ENCODE results near the gene KRTAP4-1.
"Not testable (repeated sequence)": the region's sequence is repeated elsewhere in the genome, so short reads cannot be mapped to it uniquely, and the experiment has no call there.

Gene KRTAP4-1

DNA sequence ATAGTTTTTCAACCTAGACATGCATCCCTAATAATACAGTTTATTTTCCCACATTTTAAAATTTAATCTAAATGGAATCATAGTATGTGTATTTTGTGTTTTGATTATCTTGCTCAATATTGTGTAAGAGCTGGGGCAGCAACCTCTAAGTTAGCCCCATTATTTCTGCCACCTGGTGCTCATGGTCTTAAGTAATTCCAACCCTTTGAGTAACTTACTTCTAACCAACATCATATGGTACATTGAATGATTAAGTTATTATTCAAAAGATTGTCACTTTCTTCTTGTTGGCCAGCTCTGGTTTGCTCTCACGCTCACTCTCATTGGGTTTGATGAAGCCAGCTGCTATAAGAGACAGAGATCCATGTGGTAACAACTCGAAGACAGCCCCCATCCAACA, 12.8 kb downstream of the KRTAP4-1 start:
- DNase-seq (ENCODE audit: low read depth in 2 of 2): no peak

DNA sequence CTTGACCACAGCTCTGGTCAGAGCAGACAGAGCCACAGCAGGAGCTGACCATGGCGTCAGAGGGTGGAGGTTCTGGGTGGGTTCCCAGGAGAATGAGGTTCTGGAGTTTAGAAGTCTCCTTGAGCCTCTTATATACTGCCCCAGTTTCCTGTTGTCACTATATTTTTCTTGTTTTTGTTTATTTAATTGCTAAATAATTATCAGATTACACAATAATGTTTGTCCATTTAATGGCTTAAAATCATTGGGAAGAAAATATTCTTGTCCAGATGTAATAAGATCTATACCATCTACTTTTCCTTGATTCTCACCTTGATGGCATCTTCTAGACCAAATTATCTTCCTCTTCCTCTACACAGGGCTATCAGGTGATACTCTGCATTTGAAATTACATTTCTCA, 16.6 kb downstream of the KRTAP4-1 start, which contains the start of gene KRTAP4-3:
Gene KRTAP4-3, minus strand, starts transcription at position 101 of the 400 bp plus-strand sequence. Its CDS starts 49 bp downstream, at position 52.
- no peak for DNase-seq (ENCODE audit: low read depth in 2 of 2)

DNA sequence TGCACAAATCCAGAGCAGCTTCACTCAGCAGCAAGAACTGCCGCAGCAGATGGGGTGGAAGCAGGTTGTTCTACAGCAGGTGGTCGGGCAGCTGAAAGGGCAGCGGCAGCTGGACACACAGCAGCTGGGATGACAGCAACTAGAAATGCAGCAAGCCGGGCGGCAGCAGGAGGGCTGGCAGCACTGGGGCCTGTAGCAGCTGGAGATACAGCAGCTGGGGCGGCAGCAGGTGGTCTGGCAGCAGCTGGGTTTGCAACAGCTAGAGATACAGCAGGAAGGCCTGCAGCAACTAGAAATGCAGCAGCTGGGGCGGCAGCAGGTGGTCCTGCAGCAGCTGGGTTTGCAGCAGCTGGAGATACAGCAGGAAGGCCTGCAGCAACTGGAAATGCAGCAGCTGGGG, 17.1 kb downstream of the KRTAP4-1 start:
- no peak for DNase-seq (ENCODE audit: low read depth in 2 of 2)

DNA sequence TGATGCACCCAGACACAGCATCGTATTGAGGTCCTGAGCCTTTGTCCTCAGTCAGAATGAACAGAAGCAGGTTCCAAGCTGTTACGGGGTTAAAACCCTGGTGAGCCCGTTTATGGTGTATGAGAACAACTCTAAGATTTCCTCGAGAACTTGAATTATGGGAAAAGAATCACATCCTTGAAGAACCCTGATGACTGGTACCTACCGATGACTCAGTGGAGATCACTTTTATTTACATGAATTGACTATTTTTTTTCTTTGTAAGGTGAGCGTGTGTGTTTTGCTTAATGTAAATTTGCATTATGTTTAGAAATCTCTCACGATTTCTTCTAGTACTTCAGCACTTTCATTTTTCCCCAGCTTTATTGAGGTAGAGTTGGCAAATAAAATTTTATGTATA, 20.9 kb downstream of the KRTAP4-1 start:
- no peak for DNase-seq (ENCODE audit: low read depth in 2 of 2)

DNA sequence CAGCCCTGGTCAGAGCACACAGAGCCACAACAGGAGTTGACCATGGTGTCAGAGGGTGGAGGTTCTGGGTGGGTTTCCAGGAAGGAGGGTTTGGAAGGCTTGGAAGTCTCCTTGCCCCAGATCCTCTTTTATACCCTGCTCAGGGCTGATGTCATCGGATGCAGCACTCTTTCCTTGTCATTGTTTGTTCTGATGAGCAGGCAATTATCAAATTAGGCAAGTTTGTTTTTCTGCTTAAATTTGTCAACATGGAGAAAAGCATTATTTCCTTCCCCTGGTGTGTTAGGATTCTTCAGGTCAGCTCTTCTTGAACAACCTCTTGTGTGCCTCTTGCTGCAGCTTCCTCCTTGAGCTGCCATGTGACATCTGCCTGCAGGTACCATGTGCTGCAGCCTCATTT, 24.1 kb downstream of the KRTAP4-1 start, which contains the start of gene KRTAP4-4:
Gene KRTAP4-4, minus strand, starts transcription at position 101 of the 400 bp plus-strand sequence. Its CDS starts 57 bp downstream, at position 44.
- DNase-seq (ENCODE audit: low read depth in 2 of 2): no peak

DNA sequence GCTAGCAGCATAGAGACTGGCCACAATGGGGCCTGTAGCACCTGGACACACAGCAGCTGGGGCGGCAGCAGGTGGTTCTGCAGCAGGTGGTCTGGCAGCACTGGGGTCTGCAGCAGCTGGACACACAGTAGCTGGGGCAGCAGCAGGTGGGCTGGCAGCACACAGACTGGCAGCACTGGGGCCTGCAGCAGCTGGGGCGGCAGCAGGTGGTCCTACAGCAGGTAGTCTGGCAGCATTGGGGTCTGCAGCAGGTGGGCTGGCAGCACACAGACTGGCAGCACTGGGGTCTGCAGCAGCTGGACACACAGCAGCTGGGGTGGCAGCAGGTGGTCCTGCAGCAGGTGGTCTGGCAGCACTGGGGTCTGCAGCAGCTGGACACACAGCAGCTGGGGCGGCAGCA, 24.5 kb downstream of the KRTAP4-1 start:
- DNase-seq (ENCODE audit: low read depth in 2 of 2): not testable (repeated sequence)

DNA sequence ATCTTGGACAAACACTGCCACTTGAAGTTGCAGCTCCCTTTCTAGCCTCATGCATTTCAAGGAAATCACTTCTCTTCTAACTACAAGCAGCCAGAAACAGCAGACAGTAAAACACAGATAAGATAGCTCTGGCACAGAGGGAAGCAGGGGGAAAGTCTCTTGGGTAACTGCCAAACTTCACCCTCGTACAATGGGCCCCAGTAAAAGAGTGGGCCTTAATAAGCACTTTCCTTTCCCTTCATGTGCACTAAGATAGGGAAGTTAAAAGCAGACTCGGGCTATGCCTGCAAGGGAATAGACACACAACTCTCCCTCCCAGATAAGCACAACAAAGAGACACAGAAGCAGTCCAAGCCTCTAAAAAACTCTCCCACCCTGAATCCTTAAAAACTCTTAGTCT, 30.9 kb downstream of the KRTAP4-1 start:
- no peak for DNase-seq (ENCODE audit: low read depth in 2 of 2)

DNA sequence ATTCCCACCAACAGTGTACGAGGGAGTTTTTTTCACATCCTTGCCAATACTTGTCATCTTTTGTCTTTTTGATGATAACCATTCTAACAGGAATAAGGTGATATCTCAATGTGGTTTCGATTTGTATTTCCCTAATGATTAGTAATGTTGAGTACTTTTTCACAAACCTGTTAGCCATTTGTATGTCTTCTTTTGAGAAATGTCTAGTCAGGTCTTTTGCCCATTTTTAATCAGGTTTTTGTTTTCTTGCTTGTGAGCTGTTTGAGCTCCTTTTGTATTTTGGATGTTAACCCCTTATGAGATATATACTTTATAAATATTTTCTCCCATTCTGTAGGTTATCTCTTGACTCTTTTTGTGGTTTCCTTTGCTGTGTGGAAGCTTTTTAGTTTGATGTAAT, 33.2 kb downstream of the KRTAP4-1 start:
- DNase-seq (ENCODE audit: low read depth in 2 of 2): no peak

DNA sequence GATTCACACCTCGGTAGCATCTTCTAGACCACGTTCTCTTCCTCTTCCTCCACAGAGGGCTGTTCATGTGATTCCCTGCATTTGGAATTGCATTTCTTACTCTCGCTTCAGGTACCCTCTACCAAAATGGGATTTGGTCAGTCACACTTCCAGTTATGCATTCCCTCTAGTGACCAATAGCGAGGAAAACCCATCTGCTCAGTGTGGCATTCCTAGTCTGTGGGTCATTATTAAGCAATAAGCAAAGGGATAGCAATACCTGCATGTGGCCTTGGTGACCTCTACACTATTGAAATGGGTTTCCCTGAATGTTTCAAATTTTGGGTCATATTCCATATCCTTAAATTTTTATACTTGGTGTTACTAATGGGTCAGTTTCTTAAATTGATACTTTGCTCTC, 34.7 kb downstream of the KRTAP4-1 start:
- DNase-seq (ENCODE audit: low read depth in 2 of 2): no peak

DNA sequence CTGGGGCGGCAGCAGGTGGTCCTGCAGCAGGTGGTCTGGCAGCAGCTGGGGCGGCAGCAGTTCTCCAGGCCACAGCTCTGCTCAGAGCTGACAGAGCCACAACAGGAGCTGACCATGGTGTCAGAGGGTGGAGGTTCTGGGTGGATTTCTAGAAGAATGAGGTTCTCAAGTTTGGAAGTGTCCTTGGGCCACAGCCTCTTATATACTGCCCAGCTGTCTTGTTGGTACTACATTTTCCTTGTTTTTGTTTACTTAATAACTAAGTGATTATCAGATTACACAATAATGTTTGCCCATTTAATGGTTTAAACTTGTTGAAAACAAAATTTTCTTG, 35.1 kb downstream of the KRTAP4-1 start, which contains the start of gene KRTAP4-5:
Gene KRTAP4-5, minus strand, starts transcription at position 174 of the 334 bp plus-strand sequence. Its CDS starts 58 bp downstream, at position 116.
- DNase-seq (ENCODE audit: low read depth in 2 of 2): no peak

DNA sequence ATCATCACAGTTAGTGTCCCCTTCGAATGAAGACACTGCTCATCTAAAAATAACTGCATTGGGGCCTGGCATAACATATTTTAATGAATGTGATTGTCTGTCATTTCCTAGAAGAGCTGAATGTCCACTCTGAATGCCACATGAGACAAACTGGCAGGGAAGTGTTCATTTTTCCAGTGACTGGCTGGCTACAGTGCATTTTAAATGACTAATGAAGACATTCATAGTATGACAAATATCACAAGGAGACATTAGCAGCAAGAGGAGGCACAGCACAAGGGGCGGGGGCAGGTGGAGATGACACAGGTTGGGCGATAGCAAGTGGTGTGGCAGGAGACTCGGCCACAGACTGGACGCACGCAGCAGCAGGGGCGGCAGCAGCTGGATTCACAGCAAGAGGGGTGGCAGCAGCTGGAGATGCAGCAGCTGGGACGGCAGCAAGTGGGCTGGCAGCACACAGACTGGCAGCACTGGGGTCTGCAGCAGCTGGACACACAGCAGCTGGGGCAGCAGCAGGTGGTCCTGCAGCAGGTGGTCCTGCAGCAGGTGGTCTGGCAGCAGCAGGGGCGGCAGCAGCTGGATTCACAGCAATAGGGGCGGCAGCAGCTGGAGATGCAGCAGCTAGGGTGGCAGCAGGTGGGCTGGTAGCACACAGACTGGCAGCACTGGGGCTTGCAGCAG, 35.6 kb downstream of the KRTAP4-1 start:
- DNase-seq (ENCODE audit: low read depth in 2 of 2): not testable (repeated sequence)

DNA sequence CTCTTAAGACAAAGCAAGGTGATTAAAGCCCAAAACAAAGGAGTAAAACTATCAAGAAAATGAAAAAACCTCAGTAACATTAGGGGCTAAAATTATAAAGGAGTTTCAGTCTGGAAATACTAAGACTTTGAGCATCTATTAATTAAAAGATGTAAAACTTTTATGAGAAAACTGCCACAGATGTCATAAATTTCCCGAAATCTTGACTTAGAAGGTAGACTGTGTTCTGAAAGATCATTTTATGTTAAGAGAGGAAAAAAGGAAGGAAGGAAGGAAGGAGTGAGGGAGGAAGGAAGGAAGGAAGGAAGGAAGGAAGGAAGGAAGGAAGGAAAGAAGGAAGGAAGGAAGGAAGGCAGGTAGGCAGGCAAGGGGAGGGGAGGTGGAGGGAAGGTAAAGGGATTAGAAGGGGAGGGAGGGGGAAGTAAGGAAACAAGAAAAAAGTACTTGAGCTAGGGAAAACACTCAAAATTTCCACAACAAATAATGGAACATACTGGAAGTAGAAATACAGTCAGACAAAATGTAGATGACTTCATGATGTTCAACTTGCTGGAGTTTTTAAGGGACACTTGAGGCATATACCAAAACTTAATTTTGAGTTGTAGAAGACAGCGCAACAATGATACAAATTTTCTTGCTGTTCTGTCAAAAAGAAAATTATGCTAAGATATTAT, 37.0 kb downstream of the KRTAP4-1 start:
- DNase-seq (ENCODE audit: low read depth in 2 of 2): no peak

DNA sequence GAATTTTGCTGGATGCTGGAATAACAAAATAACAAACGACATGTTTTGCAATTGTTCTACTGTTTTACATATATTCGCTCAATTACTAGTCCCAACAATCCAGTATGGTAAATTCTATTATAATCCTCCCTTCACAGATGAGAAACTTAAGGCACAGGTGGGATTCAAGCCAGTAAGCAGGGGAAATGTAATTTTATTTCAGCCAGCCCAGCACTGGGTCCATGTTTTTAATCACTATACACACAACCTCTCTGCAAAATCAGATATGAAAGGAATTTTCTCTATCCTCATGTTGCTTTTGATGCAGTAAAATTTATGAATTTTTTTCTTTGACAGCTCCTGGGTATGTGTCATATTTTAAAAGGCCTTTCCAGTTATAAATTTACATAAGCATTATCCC, 39.5 kb downstream of the KRTAP4-1 start:
- DNase-seq (ENCODE audit: low read depth in 2 of 2): no peak

DNA sequence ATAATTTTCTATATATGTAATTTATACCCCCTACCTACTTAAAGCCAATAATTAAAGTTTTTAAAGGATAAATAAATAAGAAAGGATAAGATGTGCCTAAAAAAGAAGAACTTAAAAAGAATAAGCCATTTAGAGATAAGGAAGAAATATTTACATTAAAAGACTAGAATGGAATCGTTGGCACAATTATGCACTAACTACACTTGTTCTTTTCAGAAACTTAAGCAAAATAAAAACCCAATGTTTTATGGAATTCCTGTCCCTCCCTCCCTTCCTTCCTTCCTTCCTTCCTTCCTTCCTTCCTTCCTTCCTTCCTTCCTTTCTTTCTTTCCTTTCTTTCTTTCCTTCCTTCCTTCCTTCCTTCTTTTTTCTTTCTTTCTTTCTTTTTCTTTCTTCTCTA, 39.9 kb downstream of the KRTAP4-1 start:
- no peak for DNase-seq (ENCODE audit: low read depth in 2 of 2)

DNA sequence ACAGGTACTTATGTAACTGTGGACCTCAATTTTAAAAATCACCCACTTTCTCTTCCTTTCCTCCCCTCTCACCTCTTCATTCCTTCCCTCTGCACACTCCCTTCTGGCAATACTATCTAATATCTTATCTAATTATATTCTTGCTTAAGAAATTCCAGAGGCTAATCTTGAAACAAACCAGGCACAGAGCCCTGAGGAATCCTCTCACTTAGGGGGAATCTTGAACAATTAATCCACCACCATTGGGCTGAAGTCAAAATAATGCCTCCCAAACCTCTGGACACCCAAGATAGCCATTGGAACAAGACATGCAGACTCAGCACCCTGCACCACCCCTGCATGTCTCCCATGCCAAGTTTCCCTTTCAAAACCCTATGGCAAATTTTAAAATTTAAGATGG, 43.4 kb downstream of the KRTAP4-1 start:
- no peak for DNase-seq (ENCODE audit: low read depth in 2 of 2)

DNA sequence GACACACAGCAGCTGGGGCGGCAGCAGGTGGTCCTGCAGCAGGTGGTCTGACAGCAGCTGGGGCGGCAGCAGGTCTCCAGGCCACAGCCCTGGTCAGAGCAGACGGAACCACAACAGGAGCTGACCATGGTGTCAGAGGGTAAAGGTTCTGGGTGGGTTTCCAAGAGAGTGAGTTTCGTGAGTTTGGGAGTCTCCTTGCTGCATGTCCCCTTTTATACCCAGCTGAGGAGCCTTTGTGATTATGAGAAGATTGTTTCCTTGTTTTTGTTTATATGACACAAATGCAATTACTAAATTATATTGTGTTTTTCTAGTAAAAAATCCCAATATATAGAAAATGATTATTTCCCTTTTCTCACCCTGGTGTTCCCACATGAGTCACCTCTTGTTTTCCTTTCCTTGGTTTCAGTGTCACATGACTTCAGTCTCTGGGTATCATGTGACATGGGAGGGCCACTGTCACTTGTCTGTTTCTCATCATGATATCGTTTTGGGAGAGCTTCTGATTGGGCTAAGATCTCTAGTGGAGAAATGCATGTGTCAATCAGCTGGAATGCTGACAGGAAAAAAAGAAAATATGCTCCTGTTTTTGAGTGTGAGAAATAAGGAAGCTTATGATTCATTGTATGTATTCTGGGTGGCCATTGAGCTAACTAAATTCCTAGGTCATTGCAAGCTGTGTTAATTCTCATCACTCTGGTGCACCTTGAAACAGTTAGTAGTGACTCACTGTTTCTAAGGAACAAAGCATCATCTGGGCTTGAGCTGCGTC, 44.2 kb downstream of the KRTAP4-1 start, which contains the start of gene KRTAP4-6:
Gene KRTAP4-6, minus strand, starts transcription at position 185 of the 772 bp plus-strand sequence. Its CDS starts 57 bp downstream, at position 128.
- no peak for DNase-seq (ENCODE audit: low read depth in 2 of 2)

DNA sequence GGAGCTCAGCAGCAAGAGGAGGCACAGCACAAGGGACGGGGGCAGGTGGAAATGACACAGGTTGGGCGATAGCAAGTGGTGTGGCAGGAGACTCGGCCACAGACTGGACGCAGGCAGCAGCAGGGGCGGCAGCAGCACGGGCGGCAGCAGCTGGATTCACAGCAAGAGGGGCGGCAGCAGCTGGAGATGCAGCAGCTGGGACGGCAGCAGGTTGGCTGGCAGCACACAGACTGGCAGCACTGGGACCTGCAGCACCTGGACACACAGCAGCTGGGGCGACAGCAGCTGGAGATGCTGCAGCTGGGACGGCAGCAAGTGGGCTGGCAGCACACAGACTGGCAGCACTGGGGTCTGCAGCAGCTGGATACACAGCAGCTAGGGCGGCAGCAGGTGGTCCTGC, 44.8 kb downstream of the KRTAP4-1 start:
- DNase-seq (ENCODE audit: low read depth in 2 of 2): not testable (repeated sequence)

Data from stimulated activated CD8-positive, alpha-beta memory T cell treated with anti-CD3 and anti-CD28 coated beads, Interleukin-15, amount 100 ng/mL, for 48 hours (primary cell).